ENCODE data around the gene MRPL19. TPM values are rescaled to one million over a fixed set of nuclear protein-coding genes. Genes with fewer than 3 reads are reported as not detected.

The MRPL19 gene
- total RNA-seq, 2 donors from 2014 or later, result 58.3 to 62.0 TPM

GRCh38 chr2:75728614-75729419 is 82.2 kb downstream of the MRPL19 start:
- no peak for DNase-seq
- no peak overlapping the region for H3K4me3 ChIP-seq
- H3K27ac ChIP-seq, result no peak overlapping the region
- no peaks in the 10 kb centered on the region for H3K27me3 ChIP-seq
- no peaks in the 10 kb centered on the region for H3K36me3 ChIP-seq
- no peak overlapping the region for H3K9ac ChIP-seq (ENCODE audit: low read depth in 2 of 2, low read length in 2 of 2)
- TF ChIP-seq CTCF (IDR thresholded peaks at IDR 0.05), result no peak
- H3K9me3 ChIP-seq, result no peaks in the 10 kb centered on the region
- intact Hi-C loops (cut with DNase I), result no loop called here
- no peaks in the 10 kb centered on the region for H3K4me1 ChIP-seq

DNA sequence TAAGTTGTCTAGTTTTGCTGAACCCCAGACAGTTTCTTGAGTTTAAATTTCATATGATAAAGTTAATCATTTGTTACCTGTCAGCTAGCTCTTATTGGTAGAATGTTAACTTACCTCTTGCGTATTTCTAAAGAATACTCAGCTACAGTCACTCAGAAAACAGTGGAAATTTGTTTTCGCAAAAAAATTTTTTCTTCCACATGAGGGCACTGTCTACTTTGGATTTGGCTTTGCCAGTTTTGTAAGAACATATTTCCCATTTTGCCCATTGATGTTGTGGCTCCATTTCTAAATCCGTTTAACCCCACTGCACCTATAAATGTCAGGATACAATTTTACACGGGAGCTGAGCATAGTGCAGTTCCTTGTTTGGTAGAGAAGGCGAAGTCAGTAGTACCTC is 83.3 kb downstream of the MRPL19 start:
- no peaks in the 10 kb centered on the region for H3K9me3 ChIP-seq
- no peak for DNase-seq
- no peak overlapping the region for H3K4me3 ChIP-seq
- H3K36me3 ChIP-seq, result no peaks in the 10 kb centered on the region
- TF ChIP-seq CTCF (IDR thresholded peaks at IDR 0.05), result no peak
- intact Hi-C loops (cut with DNase I), result no loop called here
- H3K9ac ChIP-seq (ENCODE audit: low read depth in 2 of 2, low read length in 2 of 2), result no peak overlapping the region
- no peaks in the 10 kb centered on the region for H3K4me1 ChIP-seq
- H3K27me3 ChIP-seq, result no peaks in the 10 kb centered on the region
- H3K27ac ChIP-seq, result no peak overlapping the region

DNA sequence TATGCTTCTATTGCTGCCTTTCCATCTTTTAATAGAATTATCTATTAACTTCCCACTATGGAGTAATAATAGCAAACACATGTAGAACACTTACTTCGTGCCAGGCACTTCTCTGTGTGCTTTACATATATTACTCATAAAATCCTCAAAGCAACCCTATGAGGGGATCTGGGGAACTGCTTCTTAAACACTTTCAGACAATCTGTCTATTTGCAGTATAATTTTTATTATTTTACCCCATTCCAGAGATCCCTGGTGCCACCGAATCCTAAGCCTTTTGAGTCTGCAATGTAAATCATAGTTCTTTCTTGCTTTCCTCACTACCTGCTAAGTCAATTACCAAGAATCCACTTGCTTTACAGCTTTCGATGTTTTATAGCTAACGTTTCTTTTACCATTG is 89.7 kb downstream of the MRPL19 start:
- H3K27me3 ChIP-seq, result no peaks in the 10 kb centered on the region
- no peaks in the 10 kb centered on the region for H3K36me3 ChIP-seq
- H3K4me3 ChIP-seq, result no peak overlapping the region
- intact Hi-C loops (cut with DNase I), result no loop called here
- no peak overlapping the region for H3K27ac ChIP-seq
- no peak overlapping the region for H3K9ac ChIP-seq (ENCODE audit: low read depth in 2 of 2, low read length in 2 of 2)
- DNase-seq, result no peak
- H3K4me1 ChIP-seq, result no peaks in the 10 kb centered on the region
- no peak for TF ChIP-seq CTCF (IDR thresholded peaks at IDR 0.05)
- no peaks in the 10 kb centered on the region for H3K9me3 ChIP-seq

- H3K27me3 ChIP-seq, result no peaks in the 10 kb centered on the region
- DNase-seq, result no peak
- no peak for TF ChIP-seq CTCF (IDR thresholded peaks at IDR 0.05)
- H3K9ac ChIP-seq (ENCODE audit: low read depth in 2 of 2, low read length in 2 of 2), result no peak overlapping the region
- no peak overlapping the region for H3K4me3 ChIP-seq
- H3K4me1 ChIP-seq, result no peaks in the 10 kb centered on the region
- H3K36me3 ChIP-seq, result no peaks in the 10 kb centered on the region
- no peaks in the 10 kb centered on the region for H3K9me3 ChIP-seq
- intact Hi-C loops (cut with DNase I), result no loop called here
- no peak overlapping the region for H3K27ac ChIP-seq
These were observed 91.4 kb downstream of the MRPL19 start for GRCh38 chr2:75737961-75738360.

Other genes with a start within 250 kb of the MRPL19 start
- gene EVA1A, start 85.8 kb upstream of the MRPL19 start, total RNA-seq, result under 1 TPM; 0.25 to 0.77 TPM
- 10 to 100 TPM in 1 of 2 donors, 1 to 10 TPM in 1; 10.0 to 13.5 TPM for gene GCFC2, start 64.1 kb downstream of the MRPL19 start, total RNA-seq

Measured in colonic mucosa (tissue), 4 donors.